Upper lobe of left lung (tissue), 4 donors: ENCODE results near the gene GCM1.

ENCODE experiments used
- EP300 ChIP-seq, 4 donors: sonication (generic); formaldehyde crosslinking; IDR thresholded peaks; one replicate each; pipeline ENCODE4 v1.5.1; 2017; ENCODE audit warnings: antibody characterized with exemption in 4 of 4, control low read depth in 2 of 4
- POLR2A ChIP-seq, 4 donors: fragments of 450-650 bp; IDR thresholded peaks; one replicate each; pipeline ENCODE4 v1.5.1; 2016 to 2017; ENCODE audit warnings: antibody characterized with exemption in 4 of 4, mild to moderate bottlenecking in 2 of 4
- POLR2AphosphoS5 ChIP-seq, 2 donors: sonication (generic); formaldehyde crosslinking; IDR thresholded peaks; one replicate each; pipeline ENCODE4 v1.5.1; 2017; ENCODE audit warnings: antibody characterized with exemption in 2 of 2
- TF ChIP-seq, protein P1 (sequence below), 6 experiments: fragments of 450-650 bp in 4 of 6; fragments of 200-600 bp in 2 of 6; sonication (generic) in 2 of 6; IDR thresholded peaks; one replicate each; pipeline ENCODE4 v1.5.1; 2016 to 2019; ENCODE audit warnings: antibody characterized with exemption in 6 of 6

DNA sequence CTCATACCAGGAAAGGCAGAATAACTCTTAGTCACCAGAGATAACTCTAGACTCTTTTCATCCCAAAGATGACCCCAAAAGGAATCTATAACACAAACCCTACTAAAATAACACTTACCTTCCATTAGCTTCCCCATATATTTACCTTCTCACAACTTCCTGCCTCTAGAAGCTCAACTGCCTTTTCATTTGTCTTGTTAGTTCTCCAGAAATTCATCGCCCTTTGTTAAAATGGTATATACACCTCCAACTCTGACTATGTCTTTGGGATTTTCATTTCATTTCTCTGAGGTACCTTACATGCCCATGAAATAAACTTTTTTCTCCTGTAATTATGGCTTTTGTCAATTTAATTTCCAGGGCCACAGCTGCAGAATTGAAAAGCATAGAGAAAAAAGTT lies 33.5 kb downstream of the GCM1 start:
- TF ChIP-seq, protein P1, sequence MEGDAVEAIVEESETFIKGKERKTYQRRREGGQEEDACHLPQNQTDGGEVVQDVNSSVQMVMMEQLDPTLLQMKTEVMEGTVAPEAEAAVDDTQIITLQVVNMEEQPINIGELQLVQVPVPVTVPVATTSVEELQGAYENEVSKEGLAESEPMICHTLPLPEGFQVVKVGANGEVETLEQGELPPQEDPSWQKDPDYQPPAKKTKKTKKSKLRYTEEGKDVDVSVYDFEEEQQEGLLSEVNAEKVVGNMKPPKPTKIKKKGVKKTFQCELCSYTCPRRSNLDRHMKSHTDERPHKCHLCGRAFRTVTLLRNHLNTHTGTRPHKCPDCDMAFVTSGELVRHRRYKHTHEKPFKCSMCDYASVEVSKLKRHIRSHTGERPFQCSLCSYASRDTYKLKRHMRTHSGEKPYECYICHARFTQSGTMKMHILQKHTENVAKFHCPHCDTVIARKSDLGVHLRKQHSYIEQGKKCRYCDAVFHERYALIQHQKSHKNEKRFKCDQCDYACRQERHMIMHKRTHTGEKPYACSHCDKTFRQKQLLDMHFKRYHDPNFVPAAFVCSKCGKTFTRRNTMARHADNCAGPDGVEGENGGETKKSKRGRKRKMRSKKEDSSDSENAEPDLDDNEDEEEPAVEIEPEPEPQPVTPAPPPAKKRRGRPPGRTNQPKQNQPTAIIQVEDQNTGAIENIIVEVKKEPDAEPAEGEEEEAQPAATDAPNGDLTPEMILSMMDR (IDR thresholded peaks at IDR 0.05), result no peak
- TF ChIP-seq POLR2AphosphoS5 (IDR thresholded peaks at IDR 0.05) (no peak), EP300 (IDR thresholded peaks at IDR 0.05) (no peak), POLR2A (IDR thresholded peaks at IDR 0.05) (no peak)
